GM23248 (cell line): ENCODE data around the gene FOXJ2. TPM values are rescaled to one million over a fixed set of nuclear protein-coding genes. Genes with fewer than 3 reads are reported as not detected.

ENCODE experiments used
- DNase-seq: peaks from one replicate; pipeline ENCODE4 v3.0.0-alpha.2; 2015
- H2AFZ ChIP-seq: fragments of 200-600 bp; sonication (generic); 2 replicates; pipeline ENCODE4 v1.6.1; 2016; ENCODE audit warnings: antibody characterized with exemption
- H3F3A ChIP-seq: fragments of 200-600 bp; sonication (generic); 2 replicates; pipeline ENCODE4 v1.6.1; 2016; ENCODE audit warnings: mild to moderate bottlenecking, antibody characterized with exemption, mixed run types; ENCODE audit not compliant: insufficient read depth
- H3K27ac ChIP-seq: fragments of 200-600 bp; sonication (generic); 2 replicates; pipeline ENCODE4 v1.5.1; 2016; ENCODE audit warnings: mild to moderate bottlenecking
- H3K27me3 ChIP-seq: fragments of 200-600 bp; sonication (generic); replicated peaks from 2 replicates; pipeline ENCODE4 v1.6.1; 2016; ENCODE audit warnings: mild to moderate bottlenecking; ENCODE audit not compliant: insufficient read depth
- H3K36me3 ChIP-seq: fragments of 200-600 bp; sonication (generic); 2 replicates; pipeline ENCODE4 v1.6.1; 2016; ENCODE audit warnings: low read depth, mild to moderate bottlenecking
- H3K4me1 ChIP-seq: fragments of 200-600 bp; sonication (generic); 2 replicates; pipeline ENCODE4 v1.6.1; 2016; ENCODE audit warnings: mild to moderate bottlenecking; ENCODE audit not compliant: insufficient read depth
- H3K4me2 ChIP-seq: fragments of 200-600 bp; sonication (generic); one replicate; pipeline ENCODE4 v1.6.1; 2016; ENCODE audit warnings: mild to moderate bottlenecking; ENCODE audit not compliant: unreplicated experiment
- H3K4me3 ChIP-seq: fragments of 200-600 bp; sonication (generic); 2 replicates; pipeline ENCODE4 v1.5.1; 2016; ENCODE audit warnings: mild to moderate bottlenecking
- H3K79me2 ChIP-seq: fragments of 200-600 bp; sonication (generic); 2 replicates; pipeline ENCODE4 v1.6.1; 2016; ENCODE audit warnings: mild to moderate bottlenecking; ENCODE audit not compliant: insufficient read depth
- H3K9ac ChIP-seq: fragments of 200-600 bp; sonication (generic); 2 replicates; pipeline ENCODE4 v1.6.1; 2016; ENCODE audit warnings: mild to moderate bottlenecking
- H3K9me2 ChIP-seq: fragments of 200-600 bp; sonication (generic); 2 replicates; pipeline ENCODE4 v1.6.1; 2016; ENCODE audit warnings: mixed run types, mild to moderate bottlenecking, moderate library complexity; ENCODE audit not compliant: insufficient read depth
- H3K9me3 ChIP-seq: fragments of 200-600 bp; sonication (generic); one replicate; pipeline ENCODE4 v1.6.1; 2017; ENCODE audit warnings: low read depth
- H4K20me1 ChIP-seq: fragments of 200-600 bp; sonication (generic); 2 replicates; pipeline ENCODE4 v1.6.0; 2016; ENCODE audit not compliant: insufficient read depth
- EZH2 ChIP-seq: fragments of 200-600 bp; sonication (generic); IDR thresholded peaks from 2 replicates; pipeline ENCODE4 v1.6.1; 2018; ENCODE audit warnings: antibody characterized with exemption, mild to moderate bottlenecking; ENCODE audit not compliant: insufficient read depth, poor library complexity, severe bottlenecking
- EZH2phosphoT487 ChIP-seq: fragments of 200-600 bp; sonication (generic); IDR thresholded peaks from 2 replicates; pipeline ENCODE4 v1.6.1; 2018; ENCODE audit warnings: antibody characterized with exemption, moderate library complexity, mild to moderate bottlenecking, low read depth; ENCODE audit not compliant: insufficient read depth
- WGBS, 2 experiments: methylation state at CpG; one replicate each; pipeline ENCODE4 v1.1.6; 2015 to 2017; ENCODE audit warnings: low lambda C conversion rate in 2 of 2, low coverage in 1 of 2; ENCODE audit errors: missing lambda C conversion rate in 2 of 2; 5-methylcytosine and 5-hydroxymethylcytosine counted together
- in situ Hi-C: fragments of 300-500 bp; cut with MboI; formaldehyde crosslinking; loops from 2 replicates; pipeline ENCODE4 v1.15.0; 2020
- polyA plus RNA-seq: library from polyadenylated mRNA; unstranded; fragments of >200 nt; fragmentation: Nextera tagmentation; extraction: Ambion mirVana; gene quantifications from 2 replicates; pipeline ENCODE4 v1.2.1, GENCODE V29; 2016
- total RNA-seq: library from RNA; depleted of rRNA; stranded (reverse); fragments of >200 nt; shearing (Covaris generic); gene quantifications from 2 replicates; pipeline ENCODE4 v1.2.3, GENCODE V29; 2014

Gene FOXJ2
- total and polyA plus RNA-seq, 2 experiments from 2014 or later = 11.0 to 11.6 TPM

GRCh38 chr12:8050600-8051250 lies 18.2 kb downstream of the FOXJ2 start:
- Histone ChIP-seq H3K9ac (no peak overlapping the region), H2AFZ (no peak overlapping the region), H3K4me3 (no peak overlapping the region), H3K27ac (no peak overlapping the region), H3K9me3 (no peaks in the 10 kb centered on the region), H3K36me3 (peaks cover 44% of the 10 kb centered on the region), H3K4me2 (no peak overlapping the region), H3K27me3 (no peaks in the 10 kb centered on the region), H3F3A (no peaks in the 10 kb centered on the region), H3K4me1 (no peaks in the 10 kb centered on the region), H4K20me1 (no peaks in the 10 kb centered on the region), H3K79me2 (no peaks in the 10 kb centered on the region), H3K9me2 (no peaks in the 10 kb centered on the region)
- in situ Hi-C loops = no loop called here
- 69 to 77% methylated on average over 5 to 7 of the region's 7 CpGs for WGBS, 2 experiments
- no peak for DNase-seq
- TF ChIP-seq EZH2phosphoT487 = no peak
- no peak for TF ChIP-seq EZH2

DNA sequence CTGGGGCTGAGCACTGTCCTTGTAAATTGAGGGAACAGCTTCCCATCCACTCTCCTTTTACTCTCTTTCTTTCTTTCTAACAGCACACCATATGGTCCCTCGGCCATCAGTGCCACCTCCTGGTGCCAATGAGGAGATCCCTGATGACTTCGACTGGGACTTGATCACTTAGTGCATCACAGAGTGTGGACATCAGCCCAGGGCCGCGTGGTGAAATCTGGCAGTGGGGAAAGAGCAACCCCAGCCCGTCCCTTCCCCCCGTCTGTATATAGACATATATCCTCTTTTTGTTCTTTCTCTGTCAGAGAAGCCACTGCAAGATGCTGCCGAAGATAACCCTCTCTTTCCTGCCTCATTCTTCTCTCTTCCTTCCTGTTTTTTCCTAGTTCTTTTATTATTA lies 20.2 kb downstream of the FOXJ2 start:
- Histone ChIP-seq H3K4me2 (no peak overlapping the region), H3F3A (peaks cover 15% of the 10 kb centered on the region), H3K9me3 (no peaks in the 10 kb centered on the region), H3K4me3 (no peak overlapping the region), H3K79me2 (no peaks in the 10 kb centered on the region), H3K9ac (no peak overlapping the region), H4K20me1 (no peaks in the 10 kb centered on the region), H3K9me2 (no peaks in the 10 kb centered on the region), H3K36me3 (peaks cover 37% of the 10 kb centered on the region), H3K4me1 (peaks cover 3% of the 10 kb centered on the region; the same call in 1 of the 2 replicates), H2AFZ (no peak overlapping the region), H3K27ac (no peak overlapping the region), H3K27me3 (no peaks in the 10 kb centered on the region)
- in situ Hi-C loops = no loop called here
- DNase-seq = no peak
- 77 to 89% methylated on average over 7 of the region's 7 CpGs for WGBS, 2 experiments
- TF ChIP-seq EZH2 (no peak), EZH2phosphoT487 (no peak)

GRCh38 chr12:8054816-8055215 lies 22.3 kb downstream of the FOXJ2 start:
- Histone ChIP-seq H3K36me3 (peaks cover 26% of the 10 kb centered on the region), H2AFZ (no peak overlapping the region), H3K9ac (no peak overlapping the region), H3K27ac (no peak overlapping the region), H3K9me2 (no peaks in the 10 kb centered on the region), H3K79me2 (no peaks in the 10 kb centered on the region), H3K27me3 (no peaks in the 10 kb centered on the region), H3K4me1 (peaks cover 3% of the 10 kb centered on the region; the same call in 1 of the 2 replicates), H4K20me1 (no peaks in the 10 kb centered on the region), H3K4me2 (no peak overlapping the region), H3K9me3 (no peaks in the 10 kb centered on the region), H3K4me3 (no peak overlapping the region), H3F3A (peaks cover 20% of the 10 kb centered on the region)
- no peak for DNase-seq
- in situ Hi-C loops = no loop called here
- TF ChIP-seq EZH2 (no peak), EZH2phosphoT487 (no peak)
- WGBS, 2 experiments = 88 to 96% methylated on average over 2 of the region's 2 CpGs

- Histone ChIP-seq H3K79me2 (no peaks in the 10 kb centered on the region), H3K9me3 (no peaks in the 10 kb centered on the region), H3K27ac (peak overlapping the region; percentile 62), H3K4me2 (peak overlapping the region; percentile 46), H4K20me1 (no peaks in the 10 kb centered on the region), H3K9ac (no peak overlapping the region), H2AFZ (no peak overlapping the region), H3K4me3 (no peak overlapping the region), H3F3A (peaks cover 20% of the 10 kb centered on the region), H3K9me2 (no peaks in the 10 kb centered on the region), H3K4me1 (peaks cover 3% of the 10 kb centered on the region; the same call in 1 of the 2 replicates), H3K36me3 (peaks cover 15% of the 10 kb centered on the region), H3K27me3 (no peaks in the 10 kb centered on the region)
- TF ChIP-seq EZH2 (no peak), EZH2phosphoT487 (no peak)
- DNase-seq = no peak
- 92 to 98% methylated on average over 2 of the region's 2 CpGs for WGBS, 2 experiments
- in situ Hi-C loops = no loop called here
Measured at GRCh38 chr12:8057306-8057705, 24.8 kb downstream of the FOXJ2 start.
